GM19463 (cell line): Measurements from ENCODE around the gene EXOC6B.

Experiments used
- ATAC-seq: cut with Tn5 transposase; IDR thresholded peaks from one replicate; pipeline ENCODE4 v1.9.1; 2021; ENCODE audit warnings: mild to moderate bottlenecking, moderate library complexity; ENCODE audit not compliant: unreplicated experiment

EXOC6B gene

DNA sequence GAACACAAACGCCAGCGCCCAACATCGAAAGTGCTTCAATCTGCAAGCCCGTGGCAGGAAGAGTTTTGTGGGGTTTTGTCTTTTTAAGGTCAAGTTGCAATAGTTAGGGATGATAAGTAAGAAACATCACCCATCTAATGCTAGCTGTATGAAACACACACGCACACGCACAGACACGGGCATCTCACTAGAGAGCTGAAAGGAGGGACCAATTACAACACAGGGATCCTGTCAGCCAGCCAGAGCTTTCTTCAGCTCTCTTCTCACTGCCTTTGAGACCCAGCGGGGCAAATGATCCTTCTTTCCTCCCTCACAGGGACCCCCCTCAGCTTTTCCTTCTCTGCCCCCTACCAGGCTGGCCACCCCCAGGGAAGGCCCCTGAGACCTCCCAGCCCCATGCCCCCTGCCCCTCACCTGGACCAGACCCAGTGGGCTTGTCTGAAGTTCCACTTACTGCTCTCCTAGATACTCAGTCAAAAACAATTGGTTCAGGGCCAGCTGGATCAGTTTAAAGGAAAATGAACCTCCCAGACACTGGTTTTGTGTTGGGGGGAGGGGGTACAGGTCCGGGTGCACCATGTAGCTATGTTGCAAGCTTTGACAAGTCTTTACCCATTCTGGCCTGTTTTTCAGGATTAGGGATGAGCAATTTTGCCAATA, 696.0 kb downstream of the EXOC6B start:
- no peak for ATAC-seq

DNA sequence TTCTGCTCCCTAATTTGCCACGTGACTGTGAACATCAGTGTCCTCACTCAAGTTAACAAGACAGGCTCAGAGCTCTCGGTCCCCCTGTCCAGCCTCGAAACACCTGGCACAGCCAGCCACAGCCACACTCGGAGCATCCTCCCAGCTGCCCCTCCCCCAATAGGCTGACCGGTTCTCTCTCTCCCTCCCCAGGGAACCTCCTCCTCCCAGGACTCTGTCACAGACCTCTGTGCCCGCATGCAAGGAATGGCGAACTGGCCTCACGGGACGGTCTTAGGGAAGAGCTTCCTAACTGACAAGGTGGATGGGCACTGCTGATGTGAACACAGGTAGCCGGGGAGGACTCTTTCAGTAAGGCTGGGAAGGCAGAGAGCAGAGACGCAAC, 697.0 kb downstream of the EXOC6B start:
- ATAC-seq: no peak

DNA sequence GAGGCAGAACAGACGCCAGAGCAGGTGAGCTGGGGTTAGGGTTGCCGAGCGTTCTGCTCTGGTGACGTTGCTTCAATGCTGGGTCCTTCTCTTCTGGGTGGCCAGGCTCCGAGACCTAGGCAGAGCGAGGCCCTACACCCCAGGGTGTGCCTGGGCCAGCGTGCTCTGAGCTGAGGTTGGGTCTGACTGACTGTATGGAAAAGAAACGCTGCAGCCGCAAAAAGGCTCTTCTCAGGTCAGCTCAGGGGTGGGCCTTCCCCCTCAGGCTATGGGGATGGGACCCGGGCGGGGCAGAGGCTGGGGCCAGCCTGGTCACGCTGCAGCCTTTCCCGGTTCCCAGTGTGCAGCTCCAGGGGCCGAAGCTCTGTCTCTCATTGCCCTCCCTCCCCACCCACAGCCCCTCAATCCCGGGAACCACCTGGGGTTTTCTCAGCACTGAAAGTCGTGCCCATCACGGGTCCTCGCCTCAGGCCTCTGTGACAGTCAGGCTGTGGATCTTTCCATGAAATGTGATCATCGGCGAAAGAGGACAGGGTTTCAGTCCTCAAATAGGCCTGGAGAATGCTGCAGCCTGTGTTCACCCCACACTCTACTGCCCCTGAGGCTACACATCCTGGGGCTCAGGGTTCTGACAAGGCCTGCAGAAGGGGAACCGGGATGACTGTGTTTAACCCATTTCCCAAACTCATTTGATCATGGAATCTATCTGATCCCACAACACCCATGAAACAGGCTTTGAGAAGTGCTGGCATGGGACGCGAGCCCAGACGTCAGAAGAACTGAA, 697.6 kb downstream of the EXOC6B start:
- no peak for ATAC-seq

DNA sequence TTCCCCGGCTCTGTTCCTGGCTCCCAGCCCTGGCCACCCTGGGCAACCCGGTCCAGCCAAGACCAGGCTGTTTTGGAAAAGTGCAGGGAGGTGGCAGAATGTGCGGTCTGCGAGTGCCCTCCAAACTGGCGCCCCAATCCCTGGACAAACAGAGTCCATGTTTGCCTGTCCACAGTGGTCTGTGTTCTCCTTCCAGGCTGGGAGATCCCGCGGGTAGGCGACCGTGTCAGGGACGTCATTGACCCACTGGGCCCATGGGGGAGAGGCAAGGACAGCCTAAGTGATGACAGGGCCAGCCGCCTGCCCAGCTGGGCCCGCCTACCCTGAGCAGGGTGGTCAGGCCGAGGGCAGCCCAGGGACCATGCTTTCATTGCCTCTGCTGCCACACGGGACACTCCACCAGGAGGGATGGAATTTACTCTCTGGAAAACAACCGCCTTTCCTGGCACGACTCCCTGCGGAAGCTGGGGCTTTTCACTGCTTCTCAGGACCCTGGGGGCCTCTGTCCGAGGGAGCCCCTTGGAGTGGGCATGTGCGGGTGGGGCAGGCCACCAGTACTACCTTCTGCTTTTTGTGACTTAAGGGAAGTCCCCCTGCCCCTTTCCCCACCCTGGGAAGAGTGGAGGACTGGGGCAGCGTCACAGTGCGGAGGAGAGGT, 698.3 kb downstream of the EXOC6B start:
- no peak for ATAC-seq

DNA sequence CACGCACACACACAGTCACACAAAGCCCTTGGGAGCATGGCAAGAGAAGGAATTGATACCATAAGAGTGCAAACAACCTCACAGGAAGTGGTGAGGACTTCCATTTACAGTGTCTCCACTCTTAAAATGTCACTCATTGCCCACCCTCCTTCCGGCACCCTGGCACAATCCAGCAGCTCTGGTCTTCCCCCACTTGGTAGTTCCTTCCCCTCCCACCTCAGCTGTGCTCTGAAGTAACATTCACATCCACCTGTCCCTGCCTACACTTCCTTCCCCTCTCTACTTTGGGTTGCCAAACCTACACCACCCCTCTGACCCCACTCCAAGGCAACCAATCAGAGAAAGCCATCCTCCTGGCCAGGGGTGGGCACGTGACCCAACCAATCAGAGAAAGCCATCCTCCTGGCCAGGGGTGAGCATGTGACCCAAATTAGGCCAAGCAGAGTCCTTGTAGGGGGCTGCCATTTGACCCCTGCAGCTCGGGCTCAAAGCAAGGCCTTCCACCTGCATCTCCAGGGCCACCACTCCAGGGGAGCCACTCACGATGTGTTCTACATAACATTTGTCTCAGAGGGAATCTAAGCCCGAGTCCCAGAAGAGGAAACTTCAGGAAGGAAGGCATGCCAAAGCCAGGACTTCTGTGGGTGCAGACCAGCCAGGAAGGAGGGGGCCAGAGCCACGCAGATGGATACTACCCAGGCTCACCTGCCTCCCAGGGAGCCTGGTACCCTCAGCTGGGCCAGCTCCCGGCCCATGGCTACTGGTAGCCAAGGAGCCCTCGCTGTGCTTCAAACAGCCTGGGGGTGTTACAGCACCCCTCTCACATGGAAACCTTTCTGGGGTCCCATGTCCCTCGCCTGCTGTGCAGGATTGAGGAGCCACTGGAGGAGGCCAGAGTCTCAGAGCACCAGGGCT, 699.4 kb downstream of the EXOC6B start:
- no peak for ATAC-seq
